ENCODE data around the gene HUS1B.

- TF ChIP-seq POLR2A (IDR thresholded peaks at IDR 0.05; ENCODE audit: low read depth, low read length) (no peak), MYC (IDR thresholded peaks at IDR 0.05; ENCODE audit: low read depth, low read length) (no peak), EZH2 (IDR thresholded peaks at IDR 0.05; ENCODE audit: borderline replicate concordance, low read depth, low read length, severe bottlenecking) (no peak), FOS (IDR thresholded peaks at IDR 0.05; ENCODE audit: borderline replicate concordance, insufficient read depth, low read length) (no peak), POLR2AphosphoS5 (IDR thresholded peaks at IDR 0.05; ENCODE audit: insufficient read depth, low read depth, low read length) (no peak), JUN (IDR thresholded peaks at IDR 0.05; ENCODE audit: borderline replicate concordance, insufficient read depth, insufficient read length, low read depth) (no peak), GATA2 (IDR thresholded peaks at IDR 0.05; ENCODE audit: insufficient read depth, insufficient read length, low read depth, low read length) (no peak)
- TF ChIP-seq, protein P1, sequence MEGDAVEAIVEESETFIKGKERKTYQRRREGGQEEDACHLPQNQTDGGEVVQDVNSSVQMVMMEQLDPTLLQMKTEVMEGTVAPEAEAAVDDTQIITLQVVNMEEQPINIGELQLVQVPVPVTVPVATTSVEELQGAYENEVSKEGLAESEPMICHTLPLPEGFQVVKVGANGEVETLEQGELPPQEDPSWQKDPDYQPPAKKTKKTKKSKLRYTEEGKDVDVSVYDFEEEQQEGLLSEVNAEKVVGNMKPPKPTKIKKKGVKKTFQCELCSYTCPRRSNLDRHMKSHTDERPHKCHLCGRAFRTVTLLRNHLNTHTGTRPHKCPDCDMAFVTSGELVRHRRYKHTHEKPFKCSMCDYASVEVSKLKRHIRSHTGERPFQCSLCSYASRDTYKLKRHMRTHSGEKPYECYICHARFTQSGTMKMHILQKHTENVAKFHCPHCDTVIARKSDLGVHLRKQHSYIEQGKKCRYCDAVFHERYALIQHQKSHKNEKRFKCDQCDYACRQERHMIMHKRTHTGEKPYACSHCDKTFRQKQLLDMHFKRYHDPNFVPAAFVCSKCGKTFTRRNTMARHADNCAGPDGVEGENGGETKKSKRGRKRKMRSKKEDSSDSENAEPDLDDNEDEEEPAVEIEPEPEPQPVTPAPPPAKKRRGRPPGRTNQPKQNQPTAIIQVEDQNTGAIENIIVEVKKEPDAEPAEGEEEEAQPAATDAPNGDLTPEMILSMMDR (IDR thresholded peaks at IDR 0.05; ENCODE audit: extremely low read depth in 1 of 2, insufficient read depth in 1 of 2, low read depth in 1 of 2, low read length in 2 of 2) = no peak
- TF ChIP-seq, protein P2, sequence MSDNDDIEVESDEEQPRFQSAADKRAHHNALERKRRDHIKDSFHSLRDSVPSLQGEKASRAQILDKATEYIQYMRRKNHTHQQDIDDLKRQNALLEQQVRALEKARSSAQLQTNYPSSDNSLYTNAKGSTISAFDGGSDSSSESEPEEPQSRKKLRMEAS (IDR thresholded peaks at IDR 0.05; ENCODE audit: insufficient read depth, insufficient read length) = no peak
Measured at GRCh38 chr6:628766-629165, 28.1 kb downstream of the HUS1B start.

All from endothelial cell of umbilical vein (primary cell).